Activated gamma-delta T cell treated with anti-CD3 and anti-CD28 coated beads, Interleukin-2, amount 50 U/mL, for 16 hours (primary cell): Measurements from ENCODE around the gene PRR13.
"Not testable (repeated sequence)": the region's sequence is repeated elsewhere in the genome, so short reads cannot be mapped to it uniquely, and the experiment has no call there.

Experiments used
- DNase-seq: peaks from one replicate; pipeline ENCODE4 v3.0.0-alpha.2; 2020; ENCODE audit warnings: low read depth

PRR13 gene

DNA sequence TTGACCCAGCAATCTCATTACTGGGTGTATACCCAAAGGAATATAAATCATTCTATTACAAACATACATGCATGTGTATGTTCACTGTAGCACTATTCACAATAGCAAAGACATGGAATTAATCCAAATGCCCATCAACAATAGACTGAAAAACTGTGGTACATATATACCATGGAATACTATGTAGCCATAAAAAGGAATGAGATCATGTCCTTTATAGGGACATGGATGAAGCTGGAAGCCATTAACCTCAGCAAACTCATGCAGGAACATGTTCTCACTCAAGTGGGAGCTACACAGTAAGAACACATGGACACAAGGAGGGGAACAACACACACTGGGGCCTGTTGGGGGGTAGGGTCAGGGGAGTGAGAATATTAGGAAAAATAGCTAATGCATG, 2.0 kb upstream of the PRR13 start:
- not testable (repeated sequence) for DNase-seq

DNA sequence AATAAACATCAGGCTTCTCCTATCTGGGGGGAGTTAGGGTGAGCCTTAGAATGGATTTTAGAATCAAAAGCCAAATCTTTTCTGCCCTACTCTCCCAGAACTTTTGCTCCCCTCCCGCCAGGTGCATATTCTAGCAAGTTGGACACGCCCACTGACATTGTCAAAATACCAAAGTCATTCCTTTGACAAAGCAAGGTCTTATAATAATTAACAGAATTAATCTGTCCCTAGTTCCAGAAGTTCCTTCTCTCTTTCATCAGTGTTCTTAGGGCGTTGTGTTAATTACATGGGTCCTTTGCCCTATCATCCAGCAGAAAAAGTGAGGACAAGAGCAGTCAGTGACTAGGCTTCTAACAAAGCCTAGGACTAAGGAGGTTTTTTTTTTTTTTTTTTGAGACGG, 2.4 kb downstream of the PRR13 start:
- DNase-seq, result no peak

DNA sequence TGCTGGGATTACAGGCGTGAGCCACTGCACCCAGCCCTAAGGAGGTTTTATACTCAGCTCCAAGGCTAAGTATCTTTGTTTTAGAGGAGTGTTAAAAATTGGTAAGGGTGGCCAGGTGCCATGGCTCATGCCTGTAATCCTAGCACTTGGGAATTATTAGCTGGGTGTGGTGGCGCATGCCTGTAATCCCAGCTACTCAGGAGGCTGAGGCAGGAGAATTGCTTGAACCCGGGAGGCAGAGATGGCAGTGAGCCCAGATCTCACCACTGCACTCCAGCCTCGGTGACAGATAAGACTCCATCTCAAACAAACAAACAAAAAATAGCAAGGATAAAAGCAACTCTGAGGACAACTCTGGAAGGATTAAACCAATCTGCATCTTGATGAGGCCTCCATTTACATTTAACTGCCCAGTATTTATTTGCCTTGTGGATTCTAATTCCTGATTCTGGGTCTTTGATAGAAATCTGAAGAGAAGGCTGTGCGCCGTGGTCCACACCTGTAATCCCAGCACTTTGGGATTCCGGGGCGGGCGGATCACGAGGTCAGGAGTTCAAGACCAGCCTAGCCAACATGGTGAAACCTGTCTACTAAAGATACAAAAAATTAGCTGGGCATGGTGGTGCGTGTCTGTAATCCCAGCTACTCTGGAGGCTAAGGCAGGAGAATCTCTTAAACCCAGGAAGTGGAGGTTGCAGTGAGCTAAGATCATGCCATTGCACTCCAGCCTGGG, 3.2 kb downstream of the PRR13 start:
- DNase-seq, result not testable (repeated sequence)

DNA sequence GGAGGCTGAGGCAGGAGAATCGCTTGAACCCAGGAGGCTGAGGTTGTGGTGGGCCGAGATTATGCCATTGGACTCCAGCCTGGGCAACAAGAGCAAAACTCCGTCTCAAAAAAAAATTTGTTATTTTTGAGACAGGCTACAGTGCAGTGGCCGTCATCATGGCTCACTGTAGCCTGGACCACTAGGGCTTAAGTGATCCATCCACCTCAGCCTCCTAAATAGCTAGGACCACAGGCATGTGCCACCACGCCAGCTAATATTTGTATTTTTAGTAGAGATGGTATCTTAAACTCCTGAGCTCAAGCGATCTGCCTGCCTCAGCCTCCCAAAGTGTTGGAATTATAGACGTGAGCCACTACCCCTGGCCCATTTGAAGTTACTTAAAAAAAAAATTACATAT, 9.4 kb downstream of the PRR13 start:
- DNase-seq, result no peak

DNA sequence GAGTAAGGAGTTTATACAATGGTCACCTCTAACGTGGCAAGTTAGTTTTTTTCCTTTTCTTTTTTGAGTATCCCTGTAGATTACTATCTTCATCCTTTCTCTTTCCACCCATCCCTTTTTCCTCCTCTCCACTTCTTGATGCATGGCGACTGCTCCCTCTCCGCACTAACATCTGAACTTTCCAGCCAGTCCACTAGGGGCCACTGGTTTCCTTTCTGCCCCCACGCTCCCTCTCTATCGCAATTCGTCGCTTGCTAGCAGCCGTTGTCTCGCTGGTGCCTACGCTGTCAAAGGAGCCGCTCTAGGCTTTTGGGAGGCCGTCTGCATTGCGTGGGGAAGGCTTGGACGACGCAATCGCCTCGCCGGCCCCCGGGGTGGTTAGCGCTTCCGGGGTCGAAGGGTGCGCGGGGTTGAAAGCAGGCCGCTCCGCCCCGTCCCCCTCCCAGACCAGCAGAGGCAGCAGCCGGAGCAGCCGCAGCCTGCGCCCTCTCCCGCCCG, 10.2 kb downstream of the PRR13 start, which contains the start of gene PCBP2:
Gene PCBP2, plus strand, starts transcription at position 442 of the 498 bp plus-strand sequence. CDS start 2,699 bp downstream, outside the sequence.
- DNase-seq, result peak; percentile 97

DNA sequence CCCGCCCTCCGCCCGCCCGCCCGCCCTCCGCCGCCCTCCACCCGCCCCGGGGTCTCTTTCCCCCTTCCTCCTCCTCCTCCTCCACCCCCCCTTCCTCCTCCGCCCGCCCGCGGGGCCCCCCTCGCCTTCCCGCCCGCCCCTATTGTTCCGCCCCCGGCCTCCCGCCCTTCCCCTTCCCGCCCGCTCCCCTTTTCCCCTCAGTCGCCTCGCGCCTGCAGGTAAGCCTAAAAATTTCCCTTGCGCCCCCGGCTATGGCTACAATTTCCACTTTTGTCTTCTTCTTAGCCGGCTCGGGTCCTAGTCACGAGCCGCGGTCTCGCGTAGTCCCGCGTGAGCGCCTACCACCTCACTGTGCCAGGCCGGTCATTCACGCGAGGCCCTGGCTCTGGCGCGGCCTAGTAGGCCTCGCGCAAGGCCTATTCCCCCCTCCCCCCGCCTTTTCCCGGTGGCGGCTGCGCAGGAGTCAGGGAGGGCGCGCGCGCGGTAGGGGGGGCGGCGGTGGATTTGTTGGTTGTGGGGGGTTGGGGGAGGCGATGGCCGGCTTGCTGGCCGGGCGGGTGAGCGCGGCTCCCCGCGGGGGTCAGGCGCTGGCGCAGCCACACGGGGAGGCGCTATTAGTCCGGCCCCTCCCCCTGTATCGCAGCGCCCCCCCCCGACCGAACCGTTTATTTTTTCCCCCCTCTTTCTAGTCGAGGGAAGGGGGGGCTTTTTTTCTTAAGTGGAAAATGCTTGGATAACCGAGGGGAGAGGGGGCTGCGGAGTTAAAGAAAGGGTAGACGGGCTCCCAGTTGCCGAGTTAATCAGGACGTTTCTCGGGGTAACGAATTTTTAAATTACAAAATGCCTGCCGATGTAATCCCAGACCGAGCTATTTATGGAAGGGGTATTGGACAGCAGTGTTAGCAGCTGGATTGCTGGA, 10.9 kb downstream of the PRR13 start:
- DNase-seq, result peak; percentile 64

DNA sequence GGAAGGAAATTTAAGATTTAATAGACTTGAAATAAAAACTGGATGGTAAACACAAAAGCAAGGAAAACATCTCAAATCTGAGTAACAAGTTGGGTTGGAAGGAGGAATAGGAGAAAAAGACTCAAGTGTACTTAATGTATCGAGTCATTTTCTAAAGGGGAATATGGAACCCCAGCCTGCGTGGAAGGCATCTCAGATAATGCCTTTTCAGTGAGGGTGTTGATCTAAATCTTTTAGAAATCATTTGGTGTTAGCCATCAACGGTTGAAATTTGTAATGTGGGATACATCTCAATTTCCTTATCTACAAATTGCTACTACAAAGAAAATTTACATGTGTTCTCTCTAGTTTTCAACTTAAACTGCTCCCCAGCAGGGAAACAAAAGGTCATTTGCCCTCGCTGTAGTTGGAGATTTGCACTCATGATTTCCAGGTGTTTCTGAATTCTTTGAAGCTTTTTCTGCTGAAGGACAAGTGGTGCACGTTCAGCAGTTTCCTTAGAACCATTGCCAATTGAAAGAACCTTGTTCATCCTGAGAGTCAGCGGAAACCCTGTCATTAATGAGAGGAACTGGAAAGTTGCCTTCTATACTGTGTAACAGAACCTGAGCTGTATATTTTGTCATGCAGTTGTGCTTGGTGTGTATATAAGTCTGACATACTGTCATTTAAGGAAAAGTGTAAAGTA, 12.6 kb downstream of the PRR13 start:
- no peak for DNase-seq

DNA sequence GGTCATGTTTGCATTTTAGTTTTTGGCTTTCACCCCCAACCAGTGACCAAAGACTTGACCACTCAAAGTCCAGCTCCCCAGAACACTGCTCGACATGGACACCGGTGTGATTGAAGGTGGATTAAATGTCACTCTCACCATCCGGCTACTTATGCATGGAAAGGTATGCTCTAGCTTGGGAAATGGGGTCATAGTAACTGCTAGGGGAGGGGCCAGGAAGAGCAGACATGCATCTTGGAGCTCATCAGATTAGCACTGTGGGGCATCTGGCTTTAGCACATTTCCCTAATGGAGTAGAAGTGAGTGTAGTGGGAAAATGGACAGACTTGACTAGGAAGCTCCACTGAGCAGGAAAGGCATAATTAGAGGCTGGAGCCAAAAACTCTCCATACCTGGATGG, 13.2 kb downstream of the PRR13 start:
- DNase-seq, result no peak

DNA sequence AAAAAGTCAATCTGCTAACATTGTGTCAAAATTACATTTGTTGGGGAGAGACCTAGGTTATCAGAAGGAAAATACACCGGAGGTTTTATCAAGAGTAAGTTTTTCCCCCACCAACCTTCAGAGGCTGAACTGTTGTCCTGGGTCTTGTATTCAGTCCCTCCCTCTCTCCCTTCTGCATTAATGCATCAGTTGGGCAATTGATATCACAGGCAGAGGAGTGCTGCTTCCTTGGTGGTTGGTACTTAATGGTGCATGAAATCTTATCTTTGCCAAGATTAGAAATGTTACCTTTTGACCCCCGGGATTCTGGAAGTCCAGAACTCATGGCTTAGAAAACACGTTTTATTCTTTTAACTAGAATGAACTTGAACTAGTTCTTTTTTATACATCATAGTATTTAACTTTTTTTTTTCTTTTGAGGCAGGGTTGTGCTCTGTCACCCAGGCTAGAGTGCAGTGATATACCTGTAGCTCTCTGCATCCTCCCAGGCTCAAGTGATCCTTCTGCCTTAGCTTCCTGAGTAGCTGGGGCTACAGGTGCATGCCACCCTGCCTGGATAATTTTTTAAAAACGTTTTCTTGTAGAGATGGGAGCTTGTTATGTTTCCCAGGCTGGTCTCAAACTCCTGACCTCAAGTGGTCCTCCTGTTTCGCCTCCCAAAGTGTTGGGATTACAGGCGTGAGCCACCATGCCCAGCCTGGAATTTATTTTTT, 15.3 kb downstream of the PRR13 start:
- DNase-seq, result no peak

DNA sequence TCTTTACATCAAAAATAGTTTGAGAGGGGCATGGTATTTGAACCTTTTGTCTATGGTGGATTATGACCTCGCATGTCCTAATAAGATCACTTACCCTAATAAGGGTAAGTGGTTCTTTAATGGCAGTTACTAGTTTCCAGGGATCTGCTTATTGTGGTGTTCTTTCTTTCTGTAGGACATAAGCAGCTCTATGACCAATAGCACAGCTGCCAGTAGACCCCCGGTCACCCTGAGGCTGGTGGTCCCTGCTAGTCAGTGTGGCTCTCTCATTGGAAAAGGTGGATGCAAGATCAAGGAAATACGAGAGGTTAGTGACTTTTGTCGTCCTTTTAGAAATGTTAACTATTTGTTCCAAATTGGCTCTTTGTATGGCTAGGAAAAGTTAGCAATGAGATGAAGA, 17.6 kb downstream of the PRR13 start:
- no peak for DNase-seq

DNA sequence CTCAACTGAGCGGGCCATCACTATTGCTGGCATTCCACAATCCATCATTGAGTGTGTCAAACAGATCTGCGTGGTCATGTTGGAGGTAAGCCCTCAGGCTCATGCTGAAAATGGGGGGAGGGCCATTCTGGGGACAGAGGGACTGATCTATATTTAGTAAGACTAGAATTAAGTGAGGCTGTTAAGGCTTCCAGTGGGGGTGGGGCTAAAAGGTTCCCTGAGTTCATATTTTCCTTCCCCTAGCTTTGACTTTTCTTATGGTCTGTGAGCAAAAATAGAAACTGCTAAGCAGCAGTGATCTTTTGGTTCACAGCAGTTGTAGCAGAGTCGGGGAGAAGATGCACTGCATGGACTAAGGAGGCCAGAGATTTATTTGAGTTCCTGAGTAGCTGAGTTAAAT, 19.5 kb downstream of the PRR13 start:
- no peak for DNase-seq

DNA sequence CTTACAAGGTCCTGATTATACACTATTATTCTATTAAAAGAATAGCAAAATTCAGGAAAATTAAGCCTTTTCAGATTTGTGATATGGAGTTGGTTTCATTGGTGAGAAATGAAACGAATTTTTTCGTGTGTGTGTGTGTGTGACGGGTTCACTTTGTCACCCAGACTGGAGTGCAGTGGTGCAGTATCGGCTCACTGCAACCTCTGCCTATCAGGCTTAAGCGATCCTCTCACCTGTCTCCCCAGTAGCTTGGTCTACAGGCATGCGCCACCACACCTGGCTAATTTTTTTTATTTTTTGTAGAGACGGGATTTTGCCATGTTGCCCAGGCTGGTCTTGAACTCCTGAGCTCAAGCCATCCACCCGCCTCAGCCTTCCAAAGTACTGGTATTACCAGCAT, 20.1 kb downstream of the PRR13 start:
- DNase-seq, result no peak

DNA sequence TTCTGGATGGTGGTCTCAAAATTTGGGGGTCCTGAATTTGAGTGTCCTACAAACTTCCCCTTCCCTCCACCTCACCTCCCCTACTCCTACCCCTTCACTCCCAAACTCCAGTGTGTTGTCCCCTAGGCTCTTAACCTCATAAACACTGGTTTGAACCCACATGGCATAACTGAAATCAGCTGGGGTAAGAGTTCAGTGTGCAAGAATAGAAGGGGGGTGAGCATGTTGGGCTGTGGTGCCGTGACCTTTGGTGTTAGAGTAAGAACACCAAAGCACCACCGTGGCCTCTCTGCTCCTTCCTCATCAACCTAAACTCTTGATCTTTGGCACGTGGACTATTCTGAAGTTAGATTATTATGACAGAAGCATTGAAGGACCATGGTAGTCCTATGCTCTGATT, 21.4 kb downstream of the PRR13 start:
- no peak for DNase-seq

DNA sequence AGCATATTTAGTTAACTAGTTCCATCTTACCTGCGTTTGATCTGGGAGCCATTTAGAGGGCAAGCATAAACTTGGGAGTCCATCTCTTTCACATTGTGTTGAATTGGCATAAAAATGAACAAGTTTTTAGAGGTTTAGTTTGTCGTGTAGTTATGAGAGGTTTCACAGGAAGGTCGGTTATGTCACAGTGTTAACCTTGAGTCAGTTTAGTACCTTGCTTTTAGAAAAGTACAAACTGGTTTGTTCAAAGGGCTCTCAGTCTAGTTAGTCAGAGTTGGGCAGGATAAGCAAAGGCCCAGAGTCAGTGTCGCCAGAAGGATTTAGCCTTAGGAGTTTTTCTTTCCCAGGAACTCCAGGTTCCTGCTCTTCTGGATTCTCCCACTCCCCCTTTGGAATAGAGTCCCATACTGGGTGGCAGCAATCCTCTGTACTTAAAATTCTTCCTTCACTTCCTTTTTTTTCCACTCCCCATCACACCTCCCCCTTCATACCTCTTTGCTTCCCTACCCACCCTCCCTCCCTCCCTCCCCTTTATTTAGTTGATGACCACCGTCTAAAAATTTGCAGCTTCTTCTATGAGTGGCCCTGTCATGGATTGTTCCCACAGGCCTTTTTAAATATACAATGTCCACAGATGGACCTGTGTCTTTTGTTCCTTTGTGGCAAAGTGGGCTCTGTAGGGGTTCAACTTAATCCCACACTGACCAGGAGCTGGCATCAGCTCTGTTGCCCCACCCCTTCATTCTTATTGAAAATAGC, 22.4 kb downstream of the PRR13 start:
- DNase-seq, result no peak

DNA sequence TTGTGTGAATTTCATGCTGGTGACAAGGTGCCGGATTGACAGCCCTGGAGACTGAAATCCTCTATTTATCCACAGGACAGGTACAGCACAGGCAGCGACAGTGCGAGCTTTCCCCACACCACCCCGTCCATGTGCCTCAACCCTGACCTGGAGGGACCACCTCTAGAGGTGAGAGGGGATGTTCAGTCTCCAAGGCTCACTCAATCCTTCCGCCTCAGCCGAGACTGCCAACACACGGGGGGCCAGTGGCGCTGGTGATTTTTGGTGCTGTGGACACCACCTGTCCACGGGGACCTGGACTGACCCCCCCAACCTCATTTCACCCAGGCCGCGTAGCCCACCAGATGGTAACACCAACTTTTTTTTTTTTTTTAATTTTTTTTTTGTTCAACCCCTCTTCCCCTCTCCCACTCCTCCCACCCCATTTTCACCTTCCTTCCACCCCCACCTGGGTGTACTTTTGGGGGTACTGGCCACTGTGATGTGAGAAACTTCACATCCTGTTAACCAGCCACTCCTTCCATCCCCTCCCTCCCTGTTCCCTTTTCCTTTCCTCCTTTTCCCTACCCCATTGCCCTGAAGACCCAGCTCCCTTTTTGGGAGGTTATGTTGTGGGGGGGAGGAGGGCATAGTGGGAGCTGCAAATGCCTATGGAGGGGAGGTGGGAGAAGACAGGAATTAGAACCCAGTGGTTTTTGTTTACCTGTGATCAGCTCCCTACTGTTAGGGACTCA, 23.3 kb downstream of the PRR13 start:
- no peak for DNase-seq

DNA sequence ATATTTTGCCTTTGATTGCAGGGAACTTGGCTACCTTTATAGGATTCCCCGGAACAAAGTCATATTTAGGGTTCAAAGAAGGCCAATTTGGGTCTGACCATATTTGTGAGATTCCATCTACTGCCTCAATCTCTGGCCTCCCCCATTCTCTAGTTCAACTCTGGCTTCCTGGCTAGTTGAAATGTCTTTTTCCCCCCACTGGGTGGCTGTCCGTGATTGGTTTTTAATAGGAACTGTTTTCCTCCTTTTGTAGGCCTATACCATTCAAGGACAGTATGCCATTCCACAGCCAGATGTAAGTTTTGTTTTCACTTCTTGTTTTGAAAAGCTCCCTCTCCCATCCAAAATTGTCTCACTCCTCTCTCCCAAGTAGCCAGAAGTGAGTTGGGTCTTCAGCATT, 24.1 kb downstream of the PRR13 start:
- no peak for DNase-seq

DNA sequence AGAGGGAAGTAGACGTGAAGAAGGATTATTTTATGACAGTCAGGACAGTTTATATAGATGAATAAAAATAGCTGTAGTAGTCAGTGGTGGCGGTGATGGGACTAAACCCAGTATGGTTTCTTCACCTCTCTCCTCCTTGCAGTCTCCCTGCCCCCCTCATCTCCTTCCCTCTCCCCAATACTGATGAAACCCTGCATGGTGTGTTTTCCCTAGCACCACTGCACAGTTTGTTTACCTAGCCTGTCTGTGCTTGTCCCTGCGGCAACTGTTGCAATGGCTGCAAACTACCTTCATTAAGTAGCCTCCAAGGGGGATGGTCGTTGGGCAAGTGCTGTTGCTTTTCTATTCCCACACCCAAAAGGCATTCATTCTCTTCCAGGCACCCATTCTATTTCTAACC, 25.1 kb downstream of the PRR13 start:
- DNase-seq, result no peak

DNA sequence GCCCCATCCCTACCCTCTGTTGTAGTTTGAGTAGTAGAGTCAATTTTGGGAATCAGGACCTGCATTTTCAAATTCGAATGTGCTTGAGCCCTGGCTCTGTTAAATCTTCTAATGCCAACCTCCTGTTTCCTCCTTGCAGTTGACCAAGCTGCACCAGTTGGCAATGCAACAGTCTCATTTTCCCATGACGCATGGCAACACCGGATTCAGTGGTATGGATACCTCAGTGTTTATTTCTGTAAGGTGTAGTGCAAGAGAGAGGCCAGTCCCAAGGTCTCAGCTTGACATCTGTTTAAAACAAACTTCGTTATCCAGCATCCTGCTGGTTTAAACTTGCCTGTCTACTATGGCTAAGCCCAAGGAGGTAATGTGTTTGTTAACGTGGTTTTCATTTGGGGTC, 25.5 kb downstream of the PRR13 start:
- DNase-seq, result no peak

DNA sequence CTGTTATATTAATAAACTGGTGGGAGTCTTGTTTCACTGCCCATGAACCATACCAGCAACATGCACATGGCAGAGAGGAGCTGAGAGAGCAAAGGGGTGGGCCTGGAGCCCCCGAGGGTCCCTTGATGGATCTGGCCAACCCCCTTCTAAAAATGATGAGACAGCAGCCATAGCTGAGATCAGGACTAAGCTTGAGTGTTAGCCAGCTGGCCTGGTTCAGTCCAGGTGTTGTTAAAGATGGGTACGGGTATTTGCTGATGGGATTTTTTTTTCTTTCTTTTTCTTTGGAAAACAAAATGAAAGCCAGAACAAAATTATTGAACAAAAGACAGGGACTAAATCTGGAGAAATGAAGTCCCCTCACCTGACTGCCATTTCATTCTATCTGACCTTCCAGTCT, 26.3 kb downstream of the PRR13 start:
- no peak for DNase-seq

DNA sequence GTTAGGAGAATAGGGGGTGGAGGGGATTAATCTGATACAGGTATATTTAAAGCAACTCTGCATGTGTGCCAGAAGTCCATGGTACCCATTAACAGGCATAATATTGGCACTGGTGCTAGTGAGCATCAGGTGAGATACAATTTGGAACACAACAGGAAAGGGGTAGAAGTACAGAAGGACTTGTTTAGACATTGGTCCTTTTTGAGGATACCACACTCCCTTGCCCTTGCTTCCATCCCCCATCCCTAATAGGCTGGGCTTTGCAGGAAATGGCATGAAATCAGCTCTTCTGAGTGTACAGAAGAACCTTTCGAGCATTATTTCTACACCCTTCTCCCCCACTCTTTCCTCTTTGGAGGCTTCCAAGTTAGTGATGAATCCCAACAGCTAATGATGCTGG, 26.7 kb downstream of the PRR13 start:
- DNase-seq, result no peak
